Measurements from ENCODE around the gene IRX2.

Gene IRX2

DNA sequence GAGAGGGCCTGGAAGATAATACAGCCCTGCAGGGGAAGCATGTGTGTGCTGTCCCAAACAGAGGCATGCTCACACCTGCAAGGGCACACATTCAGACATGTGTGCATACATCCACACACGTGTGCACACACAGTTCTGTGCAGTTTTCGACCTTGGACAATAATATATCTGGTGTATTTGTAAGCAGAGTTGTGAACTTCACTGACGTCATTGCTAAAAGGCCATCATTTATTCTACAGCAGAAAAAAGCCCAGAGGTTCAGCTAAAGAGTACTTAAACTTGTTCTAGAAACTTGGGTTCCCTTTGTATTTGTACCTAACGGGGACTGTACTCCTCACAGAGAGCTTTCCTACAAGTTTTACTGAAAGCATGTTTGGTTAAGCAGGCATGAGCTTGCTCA, 19.5 kb downstream of the IRX2 start:
- Histone ChIP-seq H3K79me2 (ENCODE audit: low read length) (no peaks in the 10 kb centered on the region), H3K4me3 (ENCODE audit: low read length) (no peak overlapping the region), H2AFZ (ENCODE audit: low read length) (no peak overlapping the region), H3K27me3 (replicated peaks; ENCODE audit: insufficient read depth, low read length) (no peaks in the 10 kb centered on the region), H3K4me2 (ENCODE audit: low read depth, low read length) (no peak overlapping the region), H3K9me2 (replicated peaks; ENCODE audit: insufficient read depth, low read length) (no peaks in the 10 kb centered on the region), H3K9me3 (replicated peaks; ENCODE audit: insufficient read depth, low read length) (no peaks in the 10 kb centered on the region), H3K27ac (ENCODE audit: low read length) (no peak overlapping the region), H3K4me1 (ENCODE audit: low read length) (no peaks in the 10 kb centered on the region), H3F3A (ENCODE audit: insufficient read depth, low read length) (no peaks in the 10 kb centered on the region), H4K20me1 (ENCODE audit: insufficient read depth, low read length) (no peaks in the 10 kb centered on the region), H3K36me3 (replicated peaks; ENCODE audit: insufficient read depth, low read length) (no peaks in the 10 kb centered on the region), H3K9ac (ENCODE audit: low read length) (no peak overlapping the region)
- DNase-seq: no peak
- no peak for TF ChIP-seq EZH2phosphoT487 (IDR thresholded peaks at IDR 0.05; ENCODE audit: low read length)
- TF ChIP-seq, protein P1, sequence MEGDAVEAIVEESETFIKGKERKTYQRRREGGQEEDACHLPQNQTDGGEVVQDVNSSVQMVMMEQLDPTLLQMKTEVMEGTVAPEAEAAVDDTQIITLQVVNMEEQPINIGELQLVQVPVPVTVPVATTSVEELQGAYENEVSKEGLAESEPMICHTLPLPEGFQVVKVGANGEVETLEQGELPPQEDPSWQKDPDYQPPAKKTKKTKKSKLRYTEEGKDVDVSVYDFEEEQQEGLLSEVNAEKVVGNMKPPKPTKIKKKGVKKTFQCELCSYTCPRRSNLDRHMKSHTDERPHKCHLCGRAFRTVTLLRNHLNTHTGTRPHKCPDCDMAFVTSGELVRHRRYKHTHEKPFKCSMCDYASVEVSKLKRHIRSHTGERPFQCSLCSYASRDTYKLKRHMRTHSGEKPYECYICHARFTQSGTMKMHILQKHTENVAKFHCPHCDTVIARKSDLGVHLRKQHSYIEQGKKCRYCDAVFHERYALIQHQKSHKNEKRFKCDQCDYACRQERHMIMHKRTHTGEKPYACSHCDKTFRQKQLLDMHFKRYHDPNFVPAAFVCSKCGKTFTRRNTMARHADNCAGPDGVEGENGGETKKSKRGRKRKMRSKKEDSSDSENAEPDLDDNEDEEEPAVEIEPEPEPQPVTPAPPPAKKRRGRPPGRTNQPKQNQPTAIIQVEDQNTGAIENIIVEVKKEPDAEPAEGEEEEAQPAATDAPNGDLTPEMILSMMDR (IDR thresholded peaks at IDR 0.05; ENCODE audit: low read length): no peak
- TF ChIP-seq EZH2 (optimal IDR thresholded peaks at IDR 0.05; ENCODE audit: low read depth, low read length): no peak

DNA sequence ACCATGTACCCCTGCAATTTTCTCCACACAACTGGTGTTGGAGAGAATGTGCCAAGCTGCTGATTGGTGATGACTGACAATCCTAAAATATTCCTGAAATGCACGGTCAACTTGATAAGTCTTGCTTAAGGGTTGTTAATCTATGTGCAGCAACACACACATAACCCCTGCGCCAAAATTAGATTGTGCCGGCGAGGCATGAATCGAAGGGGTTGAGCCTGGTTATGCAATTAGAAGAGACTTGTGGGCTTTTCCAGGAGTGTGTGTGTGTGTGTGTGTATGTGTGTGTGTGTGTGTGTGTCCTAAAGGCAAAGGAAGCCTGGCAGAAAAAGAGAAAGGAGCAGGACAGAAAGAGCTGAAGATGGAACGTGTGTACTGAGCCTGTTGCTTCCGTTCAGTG, 22.3 kb downstream of the IRX2 start:
- H3K27me3 ChIP-seq (replicated peaks; ENCODE audit: insufficient read depth, low read length): no peaks in the 10 kb centered on the region
- H3F3A ChIP-seq (ENCODE audit: insufficient read depth, low read length): no peaks in the 10 kb centered on the region
- H3K4me2 ChIP-seq (ENCODE audit: low read depth, low read length): no peak overlapping the region
- no peaks in the 10 kb centered on the region for H3K9me2 ChIP-seq (replicated peaks; ENCODE audit: insufficient read depth, low read length)
- no peak overlapping the region for H2AFZ ChIP-seq (ENCODE audit: low read length)
- no peaks in the 10 kb centered on the region for H4K20me1 ChIP-seq (ENCODE audit: insufficient read depth, low read length)
- DNase-seq: no peak
- H3K79me2 ChIP-seq (ENCODE audit: low read length): no peaks in the 10 kb centered on the region
- H3K9me3 ChIP-seq (replicated peaks; ENCODE audit: insufficient read depth, low read length): no peaks in the 10 kb centered on the region
- no peaks in the 10 kb centered on the region for H3K36me3 ChIP-seq (replicated peaks; ENCODE audit: insufficient read depth, low read length)
- no peak overlapping the region for H3K27ac ChIP-seq (ENCODE audit: low read length)
- H3K4me3 ChIP-seq (ENCODE audit: low read length): no peak overlapping the region
- H3K4me1 ChIP-seq (ENCODE audit: low read length): no peaks in the 10 kb centered on the region
- no peak overlapping the region for H3K9ac ChIP-seq (ENCODE audit: low read length)
- TF ChIP-seq EZH2 (optimal IDR thresholded peaks at IDR 0.05; ENCODE audit: low read depth, low read length) (no peak), EZH2phosphoT487 (IDR thresholded peaks at IDR 0.05; ENCODE audit: low read length) (no peak)

DNA sequence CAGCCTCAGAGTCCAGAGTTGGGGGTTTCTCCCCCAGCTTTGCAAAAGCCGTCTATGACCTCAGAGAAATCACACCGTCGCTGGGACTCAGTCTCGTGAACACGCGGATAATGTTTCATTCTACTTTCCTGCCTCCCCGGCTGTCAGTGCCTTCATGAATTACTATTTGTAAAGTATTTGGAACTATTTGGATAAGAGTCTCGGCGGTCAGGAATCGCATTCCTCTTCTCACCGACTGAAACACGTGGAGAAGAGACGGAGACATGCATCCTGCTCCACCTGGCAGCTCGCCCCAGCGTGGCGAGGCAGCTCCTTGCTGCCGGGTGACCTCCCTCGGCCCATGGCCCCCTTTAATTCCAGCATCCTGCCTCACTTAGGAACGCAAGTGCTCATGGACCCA, 23.9 kb downstream of the IRX2 start:
- TF ChIP-seq, protein P1 (IDR thresholded peaks at IDR 0.05; ENCODE audit: low read length): no peak
- no peak for TF ChIP-seq EZH2phosphoT487 (IDR thresholded peaks at IDR 0.05; ENCODE audit: low read length)
- TF ChIP-seq EZH2 (optimal IDR thresholded peaks at IDR 0.05; ENCODE audit: low read depth, low read length): no peak
- H2AFZ ChIP-seq (ENCODE audit: low read length): no peak overlapping the region
- H3K9ac ChIP-seq (ENCODE audit: low read length): no peak overlapping the region
- no peaks in the 10 kb centered on the region for H3K9me3 ChIP-seq (replicated peaks; ENCODE audit: insufficient read depth, low read length)
- no peak for DNase-seq
- no peaks in the 10 kb centered on the region for H3K9me2 ChIP-seq (replicated peaks; ENCODE audit: insufficient read depth, low read length)
- H3K4me1 ChIP-seq (ENCODE audit: low read length): no peaks in the 10 kb centered on the region
- no peaks in the 10 kb centered on the region for H4K20me1 ChIP-seq (ENCODE audit: insufficient read depth, low read length)
- H3K4me2 ChIP-seq (ENCODE audit: low read depth, low read length): no peak overlapping the region
- H3K4me3 ChIP-seq (ENCODE audit: low read length): no peak overlapping the region
- H3K79me2 ChIP-seq (ENCODE audit: low read length): no peaks in the 10 kb centered on the region
- H3K27me3 ChIP-seq (replicated peaks; ENCODE audit: insufficient read depth, low read length): no peaks in the 10 kb centered on the region
- H3K27ac ChIP-seq (ENCODE audit: low read length): no peak overlapping the region
- H3K36me3 ChIP-seq (replicated peaks; ENCODE audit: insufficient read depth, low read length): no peaks in the 10 kb centered on the region
- no peaks in the 10 kb centered on the region for H3F3A ChIP-seq (ENCODE audit: insufficient read depth, low read length)

DNA sequence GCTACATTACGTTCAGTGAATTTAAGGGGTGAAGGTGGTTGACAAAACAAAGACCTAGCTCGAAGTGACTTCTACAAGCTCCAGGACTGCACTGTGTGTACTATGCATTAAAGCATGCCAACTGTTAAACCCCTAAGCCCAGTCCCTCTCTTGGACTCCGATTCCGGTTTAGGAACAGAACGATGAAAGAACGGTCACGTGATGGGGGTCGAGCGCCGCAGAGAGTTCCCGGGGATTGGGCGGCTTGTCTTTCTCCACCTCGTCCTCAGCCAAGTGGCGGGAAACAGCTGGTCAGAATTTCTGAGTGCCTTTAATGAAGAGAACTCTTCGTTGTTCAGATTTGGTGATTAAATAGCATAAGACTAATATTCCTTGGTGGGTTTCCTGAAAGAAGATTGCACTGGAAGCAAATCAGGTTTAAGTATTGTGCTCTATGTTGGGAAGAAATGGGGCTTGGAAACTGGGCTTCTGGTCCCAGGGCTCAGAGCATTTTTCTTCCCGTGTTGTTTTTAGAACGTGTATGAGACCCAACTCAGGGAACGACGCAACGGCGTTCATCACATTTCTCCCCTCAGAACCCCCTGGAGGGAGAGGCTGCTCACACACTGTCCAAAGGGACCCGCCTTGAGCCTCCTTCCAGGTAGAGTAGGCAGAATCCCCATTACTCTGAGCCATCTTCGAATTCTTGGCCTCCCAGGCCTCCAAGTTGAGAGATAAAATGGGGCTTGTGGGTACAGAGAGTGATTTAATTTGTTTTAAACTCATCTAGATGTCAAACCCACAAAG, 25.3 kb downstream of the IRX2 start:
- Histone ChIP-seq H3K27me3 (replicated peaks; ENCODE audit: insufficient read depth, low read length) (no peaks in the 10 kb centered on the region), H3K36me3 (replicated peaks; ENCODE audit: insufficient read depth, low read length) (no peaks in the 10 kb centered on the region), H3K9me3 (replicated peaks; ENCODE audit: insufficient read depth, low read length) (no peaks in the 10 kb centered on the region), H3K4me2 (ENCODE audit: low read depth, low read length) (no peak overlapping the region), H3K9me2 (replicated peaks; ENCODE audit: insufficient read depth, low read length) (no peaks in the 10 kb centered on the region), H3K79me2 (ENCODE audit: low read length) (no peaks in the 10 kb centered on the region), H3K4me1 (ENCODE audit: low read length) (no peaks in the 10 kb centered on the region), H2AFZ (ENCODE audit: low read length) (no peak overlapping the region), H3K4me3 (ENCODE audit: low read length) (no peak overlapping the region), H4K20me1 (ENCODE audit: insufficient read depth, low read length) (no peaks in the 10 kb centered on the region), H3K27ac (ENCODE audit: low read length) (no peak overlapping the region), H3K9ac (ENCODE audit: low read length) (no peak overlapping the region), H3F3A (ENCODE audit: insufficient read depth, low read length) (no peaks in the 10 kb centered on the region)
- no peak for TF ChIP-seq EZH2phosphoT487 (IDR thresholded peaks at IDR 0.05; ENCODE audit: low read length)
- no peak for TF ChIP-seq EZH2 (optimal IDR thresholded peaks at IDR 0.05; ENCODE audit: low read depth, low read length)
- TF ChIP-seq, protein P1 (IDR thresholded peaks at IDR 0.05; ENCODE audit: low read length): no peak
- DNase-seq: no peak
